GM21423 (cell line): ENCODE results near the gene KLHL42.
"Not testable (repeated sequence)": the region's sequence is repeated elsewhere in the genome, so short reads cannot be mapped to it uniquely, and the experiment has no call there.

Experiments
- ATAC-seq: cut with Tn5 transposase; IDR thresholded peaks from one replicate; pipeline ENCODE4 v1.9.1; 2021; ENCODE audit warnings: mild to moderate bottlenecking, moderate library complexity; ENCODE audit not compliant: unreplicated experiment

KLHL42 gene, protein sequence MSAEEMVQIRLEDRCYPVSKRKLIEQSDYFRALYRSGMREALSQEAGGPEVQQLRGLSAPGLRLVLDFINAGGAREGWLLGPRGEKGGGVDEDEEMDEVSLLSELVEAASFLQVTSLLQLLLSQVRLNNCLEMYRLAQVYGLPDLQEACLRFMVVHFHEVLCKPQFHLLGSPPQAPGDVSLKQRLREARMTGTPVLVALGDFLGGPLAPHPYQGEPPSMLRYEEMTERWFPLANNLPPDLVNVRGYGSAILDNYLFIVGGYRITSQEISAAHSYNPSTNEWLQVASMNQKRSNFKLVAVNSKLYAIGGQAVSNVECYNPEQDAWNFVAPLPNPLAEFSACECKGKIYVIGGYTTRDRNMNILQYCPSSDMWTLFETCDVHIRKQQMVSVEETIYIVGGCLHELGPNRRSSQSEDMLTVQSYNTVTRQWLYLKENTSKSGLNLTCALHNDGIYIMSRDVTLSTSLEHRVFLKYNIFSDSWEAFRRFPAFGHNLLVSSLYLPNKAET

DNA sequence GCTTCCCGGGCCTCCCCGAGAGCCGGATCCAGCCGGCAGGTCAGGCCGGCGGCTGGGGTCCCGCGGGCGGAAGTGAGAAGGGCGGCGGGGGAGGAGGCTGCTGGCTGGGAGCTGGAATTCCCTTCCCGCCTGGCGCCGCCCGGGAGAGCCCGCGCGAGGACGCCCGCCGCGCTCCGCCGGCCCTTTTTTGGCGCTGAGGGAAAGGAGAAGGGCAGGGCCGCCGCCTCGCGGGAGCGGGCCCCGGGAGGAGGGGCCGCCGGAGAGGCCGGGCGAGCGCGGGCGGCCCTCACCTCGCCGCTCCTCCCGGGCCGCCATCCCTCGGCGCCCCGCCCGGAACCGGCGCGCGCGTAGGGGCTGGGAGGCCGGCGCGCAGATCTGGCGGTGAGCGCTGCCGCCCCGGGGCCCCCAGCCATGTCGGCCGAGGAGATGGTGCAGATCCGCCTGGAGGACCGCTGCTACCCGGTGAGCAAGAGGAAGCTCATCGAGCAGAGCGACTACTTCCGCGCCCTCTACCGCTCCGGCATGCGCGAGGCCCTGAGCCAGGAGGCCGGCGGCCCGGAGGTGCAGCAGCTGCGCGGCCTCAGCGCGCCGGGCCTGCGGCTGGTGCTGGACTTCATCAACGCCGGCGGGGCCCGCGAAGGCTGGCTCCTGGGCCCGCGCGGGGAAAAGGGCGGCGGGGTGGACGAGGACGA lies at the start of gene KLHL42, which contains the start of gene MANSC4:
KLHL42 (plus strand) TSS at position 314 of the 692 bp plus-strand sequence; CDS start at position 412, 98 bp downstream.
MANSC4 (minus strand) TSS at position 317 of the 692 bp plus-strand sequence. CDS start 8,960 bp downstream, outside the sequence.
- peak; percentile 77 for ATAC-seq

DNA sequence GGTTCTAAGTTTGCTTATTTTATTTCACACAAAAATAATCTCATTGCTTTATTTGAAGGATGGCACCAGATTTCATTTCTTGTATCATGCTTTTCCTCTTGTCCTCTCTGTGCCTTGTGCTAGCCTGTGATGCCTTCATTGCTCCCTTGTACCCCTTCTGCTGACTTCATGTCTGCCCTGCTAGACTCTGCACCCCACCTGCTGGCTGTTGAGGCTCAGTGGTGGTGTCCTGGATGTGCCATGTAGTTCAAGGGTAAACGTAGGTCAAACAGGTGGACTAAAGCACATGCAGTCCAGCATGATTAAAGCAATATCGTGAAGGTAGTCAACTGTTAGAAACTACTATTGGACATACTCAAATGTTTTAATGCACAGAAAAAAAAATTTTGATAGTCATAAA lies 47.8 kb upstream of the KLHL42 start:
- no peak for ATAC-seq

DNA sequence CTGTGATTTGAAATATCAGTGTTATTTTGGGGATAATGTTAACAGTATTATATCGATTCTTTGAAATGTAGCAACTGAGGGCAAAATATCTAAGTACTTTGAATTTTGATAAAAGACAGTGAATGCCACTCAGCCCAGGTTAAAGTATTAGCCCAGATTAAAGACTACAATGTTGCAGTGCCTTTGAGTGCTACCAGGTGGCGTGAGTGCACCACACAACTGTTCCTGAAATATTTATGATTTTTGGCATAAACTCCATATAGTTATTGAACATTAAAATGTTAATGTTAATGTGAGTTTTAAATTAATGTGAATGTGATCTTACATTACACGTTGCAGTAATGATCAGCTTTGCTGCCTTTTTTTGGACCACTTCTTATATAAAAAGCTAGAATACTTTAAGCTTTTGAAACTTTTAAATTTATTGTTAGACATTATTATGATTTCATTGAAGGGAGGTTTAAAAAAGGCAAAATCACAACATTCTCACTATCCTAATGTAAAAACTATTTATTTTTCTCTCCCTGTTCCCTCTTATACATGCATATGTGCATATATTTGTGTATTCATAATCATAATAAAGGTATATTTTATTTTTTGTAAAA lies 46.9 kb upstream of the KLHL42 start:
- ATAC-seq: peak; percentile 68

GRCh38 chr12:27733791-27734190 lies 46.2 kb upstream of the KLHL42 start:
- ATAC-seq: no peak

GRCh38 chr12:27734321-27734720 lies 45.7 kb upstream of the KLHL42 start:
- not testable (repeated sequence) for ATAC-seq

GRCh38 chr12:27743601-27744000 lies 36.4 kb upstream of the KLHL42 start:
- no peak for ATAC-seq

DNA sequence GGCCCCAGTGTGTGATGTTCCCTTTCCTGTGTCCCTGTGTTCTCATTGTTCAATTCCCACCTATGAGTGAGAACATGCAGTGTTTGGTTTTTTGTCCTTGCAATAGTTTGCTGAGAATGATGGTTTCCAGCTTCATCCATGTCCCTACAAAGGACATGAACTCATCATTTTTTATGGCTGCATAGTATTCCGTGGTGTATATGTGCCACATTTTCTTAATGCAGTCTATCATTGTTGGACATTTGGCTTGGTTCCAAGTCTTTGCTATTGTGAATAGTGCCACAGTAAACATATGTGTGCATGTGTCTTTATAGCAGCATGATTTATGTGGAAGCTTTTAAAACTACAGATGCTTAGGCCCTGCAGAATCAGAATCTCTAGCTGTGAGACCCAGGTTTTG lies 34.3 kb upstream of the KLHL42 start:
- not testable (repeated sequence) for ATAC-seq

DNA sequence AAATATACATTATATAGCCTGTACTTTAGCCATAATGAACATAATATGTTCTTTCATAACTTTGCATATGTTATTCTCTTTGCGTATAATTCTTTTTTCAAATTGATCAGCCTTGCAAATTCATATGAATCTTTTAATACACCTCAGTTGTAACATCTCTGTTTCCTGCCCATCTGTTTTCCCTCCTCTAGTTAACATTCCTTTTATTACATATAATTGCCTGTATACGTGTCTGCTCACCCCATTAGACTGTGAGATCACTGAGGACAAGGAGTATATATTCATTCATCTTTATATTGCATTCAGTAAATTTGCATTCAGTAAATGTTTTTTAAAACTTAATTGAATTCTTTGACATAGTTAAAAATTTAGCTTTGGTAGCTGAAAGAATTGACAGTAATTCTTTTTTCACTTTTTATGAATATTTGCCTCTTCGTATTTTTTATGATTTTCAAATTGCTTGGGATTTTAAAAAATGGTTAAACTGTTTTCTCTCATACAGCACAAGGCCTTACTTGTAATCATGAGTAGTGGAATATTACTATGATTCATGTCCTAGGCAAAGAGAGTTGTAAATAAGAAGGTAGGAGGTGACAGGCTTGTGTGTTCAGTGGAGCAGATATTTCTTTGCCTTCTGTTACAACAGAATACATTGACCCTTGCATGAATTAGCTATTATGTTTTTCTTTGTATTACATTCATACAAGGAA lies 32.8 kb upstream of the KLHL42 start:
- no peak for ATAC-seq

- ATAC-seq: no peak
Observed at GRCh38 chr12:27751386-27752047, 28.5 kb upstream of the KLHL42 start.

GRCh38 chr12:27754795-27755194 lies 25.2 kb upstream of the KLHL42 start:
- ATAC-seq: no peak

DNA sequence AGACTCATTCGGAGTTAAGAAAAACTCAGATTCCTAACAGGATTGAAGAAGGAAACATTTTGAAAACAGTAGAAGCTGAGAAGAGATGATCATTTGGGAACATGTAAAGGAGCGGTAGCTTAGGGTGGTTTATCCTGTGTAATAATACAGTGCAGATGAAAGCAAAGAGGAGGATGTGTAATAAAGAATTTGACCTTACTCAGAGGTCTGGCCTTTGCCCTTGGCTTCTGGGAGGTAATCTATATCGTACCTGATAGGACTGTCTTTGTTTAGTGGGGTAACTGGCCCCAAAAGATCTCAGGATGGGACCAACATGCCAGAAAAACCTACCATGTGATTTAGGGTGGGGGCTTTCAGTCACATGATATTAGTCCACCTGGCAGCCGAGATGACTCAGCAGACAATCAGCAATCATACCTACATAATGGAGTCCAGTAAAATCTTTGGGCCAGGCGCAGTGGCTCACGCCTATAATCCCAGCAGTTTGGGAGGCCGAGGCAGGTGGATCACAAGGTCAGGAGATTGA lies 23.3 kb upstream of the KLHL42 start:
- ATAC-seq: no peak

DNA sequence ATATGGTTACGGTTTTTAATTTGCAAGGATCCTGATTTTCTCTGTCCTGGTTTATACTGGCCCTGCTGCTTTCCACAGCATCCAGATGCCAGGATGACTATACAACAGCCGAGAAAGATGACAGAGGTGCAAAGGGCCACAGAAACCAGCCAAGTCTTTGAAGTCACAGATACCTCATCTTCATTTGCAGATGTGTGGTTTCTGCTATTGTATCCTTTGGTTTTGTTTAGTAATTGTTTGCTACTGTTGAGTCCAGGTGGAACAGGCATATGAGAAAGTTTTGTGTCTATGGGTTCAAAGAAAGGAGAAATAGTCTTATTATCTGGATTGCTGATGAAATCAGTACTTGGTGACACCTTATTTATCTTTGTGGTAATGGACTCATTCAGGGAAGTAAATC lies 17.3 kb upstream of the KLHL42 start:
- ATAC-seq: no peak

DNA sequence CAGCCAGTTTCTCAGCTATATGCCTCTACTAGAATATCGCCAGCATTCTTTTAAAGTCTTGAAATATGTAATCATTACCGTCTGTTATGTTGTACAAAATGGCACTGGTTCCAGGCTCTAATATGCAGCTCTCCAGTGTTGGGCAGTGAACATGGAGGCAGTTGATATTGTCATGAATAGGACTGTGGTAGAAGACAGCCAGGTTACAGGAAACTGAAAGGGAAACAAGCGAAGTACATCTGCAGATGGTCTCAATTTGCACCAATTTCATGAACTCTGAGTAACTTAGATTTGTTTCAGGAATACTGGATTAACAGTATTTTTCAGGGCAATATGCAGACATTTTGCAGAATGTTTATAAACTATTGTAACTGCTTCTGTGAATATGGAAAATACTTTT lies 13.4 kb upstream of the KLHL42 start:
- ATAC-seq: no peak

- ATAC-seq: no peak
Observed at GRCh38 chr12:27769142-27769673, 10.8 kb upstream of the KLHL42 start.

GRCh38 chr12:27771481-27772327 lies 8.3 kb upstream of the KLHL42 start:
- ATAC-seq: no peak

GRCh38 chr12:27772328-27773049 lies 7.5 kb upstream of the KLHL42 start:
- no peak for ATAC-seq

DNA sequence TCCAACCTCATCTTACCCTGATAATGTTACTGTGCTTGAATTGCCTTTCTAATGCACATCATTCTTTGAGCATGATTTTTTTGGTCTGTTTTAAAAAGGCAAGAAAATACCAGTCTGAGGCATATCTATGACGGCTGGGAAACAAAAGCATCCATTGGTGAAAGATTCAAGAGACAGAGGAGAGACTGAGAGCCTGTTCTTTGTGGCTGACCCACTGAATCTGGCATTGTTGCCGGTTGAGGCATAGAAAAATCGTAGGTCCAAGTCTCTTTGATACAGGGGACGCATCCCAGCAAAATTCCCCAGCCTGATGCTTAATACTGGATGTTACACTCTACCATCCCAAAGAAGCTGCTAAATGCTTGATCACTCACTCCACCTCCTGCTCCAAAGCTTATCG lies 2.9 kb upstream of the KLHL42 start:
- ATAC-seq: no peak

DNA sequence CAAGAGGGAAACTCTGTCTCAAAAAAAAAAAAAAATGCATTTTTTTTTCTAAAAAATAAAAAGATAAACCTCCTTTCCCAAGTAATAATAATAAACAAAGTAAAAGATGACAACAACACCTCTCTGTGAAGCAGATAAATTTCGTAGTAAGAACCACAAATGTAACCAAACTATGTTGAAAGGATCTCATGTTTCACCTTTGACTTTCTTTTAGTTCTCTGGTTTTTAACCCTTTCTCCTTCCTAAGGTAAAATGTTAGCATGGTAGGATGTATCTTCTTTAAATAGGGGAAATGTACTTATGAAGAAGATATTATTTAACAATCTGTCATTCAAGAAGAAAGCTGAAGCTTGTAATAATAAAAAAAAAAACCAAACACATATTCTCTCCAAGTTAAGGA lies 1.8 kb upstream of the KLHL42 start:
- ATAC-seq: no peak
